ENCODE results near the gene TXNRD2.

TXNRD2 gene

DNA sequence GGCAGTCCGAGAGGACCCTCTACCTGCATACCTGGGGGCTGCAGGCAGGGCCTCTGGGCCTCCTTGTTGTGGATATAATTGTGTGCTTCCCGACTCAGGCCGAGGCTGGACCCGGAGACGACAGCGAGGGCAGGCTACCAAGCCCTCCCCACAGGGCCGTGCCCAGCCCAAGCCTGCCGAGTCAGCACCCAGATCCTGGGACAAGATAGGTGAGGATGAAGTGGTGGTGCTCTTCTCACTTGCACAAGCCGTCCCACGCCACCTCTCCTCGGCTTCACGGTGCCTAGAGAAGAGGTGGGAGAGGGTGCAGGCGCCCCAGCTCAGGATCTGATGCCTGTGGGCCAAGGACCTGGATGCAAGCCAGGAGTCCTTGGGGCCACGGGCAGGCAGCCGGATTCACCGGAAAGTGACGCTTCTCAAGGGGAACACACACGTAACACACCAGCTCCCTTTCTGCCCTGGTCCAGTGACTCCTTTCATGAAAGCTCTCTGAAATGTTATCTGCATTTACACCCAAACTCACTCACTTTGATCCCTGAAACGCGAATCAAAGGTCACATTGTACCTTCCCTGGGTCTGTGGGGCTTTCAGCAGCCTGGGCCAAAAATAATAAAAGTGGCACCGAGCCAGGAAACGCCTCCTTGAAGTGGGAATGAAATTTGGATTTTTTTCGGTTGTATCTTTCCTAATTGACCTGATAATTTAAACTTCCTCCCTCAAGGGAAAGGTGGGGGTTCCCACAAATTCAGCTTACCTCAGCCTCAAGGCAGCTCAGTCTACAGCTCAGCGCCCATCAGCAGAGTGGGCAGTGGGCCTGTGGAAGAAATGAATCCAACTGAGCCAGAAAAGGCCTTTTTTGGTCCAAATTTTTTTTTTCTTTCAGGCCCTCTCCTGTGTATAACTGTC, 85.9 kb downstream of the TXNRD2 start:
- no peak for DNase-seq

DNA sequence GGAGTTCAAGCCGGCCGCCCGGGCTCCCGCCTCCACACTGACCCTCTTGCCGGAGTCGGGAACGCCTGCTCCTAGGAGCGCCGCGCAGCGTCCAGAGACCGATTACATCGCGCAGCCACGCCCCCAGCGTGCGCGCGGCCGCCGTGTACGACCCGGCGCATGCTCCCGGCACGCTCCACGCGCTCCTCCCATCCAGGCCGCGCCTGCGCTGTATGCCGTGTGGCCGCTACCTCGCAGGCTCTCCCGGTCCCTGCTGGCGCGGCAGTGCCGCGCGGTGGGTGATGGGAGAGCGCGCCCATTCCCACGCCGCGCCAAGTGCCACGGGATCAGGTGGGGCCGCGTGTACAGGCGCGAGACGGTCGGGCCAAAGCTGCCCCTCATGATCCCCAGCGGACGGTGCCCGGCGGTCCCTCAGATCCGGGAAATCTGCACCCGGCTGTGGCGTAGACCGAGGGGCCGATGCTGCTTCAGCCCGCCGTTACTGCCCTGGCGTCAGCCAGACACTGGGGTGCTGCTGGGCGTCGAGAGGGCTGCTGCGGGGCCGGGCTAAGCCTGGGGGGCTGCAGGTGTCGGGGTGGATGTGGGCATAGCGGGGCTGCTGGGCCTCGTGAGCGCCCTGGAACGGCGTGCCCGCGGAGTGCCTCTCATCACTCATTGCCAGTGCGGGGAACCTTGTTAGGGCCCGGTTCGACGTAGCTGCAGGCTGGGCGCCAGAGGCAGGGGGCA, 86.7 kb downstream of the TXNRD2 start, which contains the start of the genes GNB1L and RTL10:
TSS of gene GNB1L (minus strand) at position 97 of the 726 bp plus-strand sequence. CDS start 33,519 bp downstream, outside the sequence.
TSS of gene RTL10 (minus strand) at position 97 of the 726 bp plus-strand sequence. CDS start 2,613 bp downstream, outside the sequence.
- peak; percentile 14 to 71 for DNase-seq

DNA sequence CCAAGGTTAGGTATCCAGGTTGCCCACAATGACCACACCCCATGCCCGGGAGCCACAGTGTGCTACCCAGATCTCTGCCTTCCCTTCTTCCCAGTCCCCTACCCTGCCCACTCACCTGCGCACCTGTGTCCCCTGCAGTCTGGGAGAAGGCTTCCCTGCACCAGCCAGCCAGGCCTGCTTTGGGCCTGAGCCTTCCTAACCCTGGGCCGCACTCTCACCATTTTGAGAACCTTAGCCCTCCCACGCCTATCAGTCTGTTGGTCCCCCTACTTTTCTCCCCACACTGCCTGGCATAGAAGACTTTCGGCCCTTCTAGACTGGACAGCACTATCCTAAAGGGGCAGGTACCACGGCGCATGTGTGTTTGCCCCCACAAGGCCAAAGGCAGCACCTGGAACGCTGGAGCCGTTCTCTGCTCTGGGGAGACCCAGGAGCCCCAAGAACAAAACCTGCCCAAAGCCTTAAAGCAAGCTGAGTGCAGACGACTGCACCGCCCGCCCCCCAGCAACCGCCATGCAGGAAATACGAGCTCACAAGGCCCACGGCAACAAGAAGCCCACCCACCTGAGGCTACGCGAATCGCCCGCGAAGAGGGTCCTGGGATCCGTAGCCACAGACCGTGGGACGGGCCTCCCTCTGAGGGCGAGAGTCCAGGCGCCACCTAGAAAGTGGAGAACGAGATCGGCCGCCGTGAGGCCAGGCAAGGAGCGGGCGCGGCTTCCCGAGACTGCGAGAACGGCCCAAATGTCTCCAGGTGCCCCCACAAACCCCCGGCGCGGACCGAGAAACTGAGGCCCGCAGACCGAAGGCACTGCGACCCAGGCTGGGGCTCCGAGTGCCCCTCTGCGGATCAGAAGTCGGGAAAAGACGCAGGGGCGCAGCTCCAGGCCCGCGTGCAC, 87.5 kb downstream of the TXNRD2 start:
- no peak for DNase-seq

DNA sequence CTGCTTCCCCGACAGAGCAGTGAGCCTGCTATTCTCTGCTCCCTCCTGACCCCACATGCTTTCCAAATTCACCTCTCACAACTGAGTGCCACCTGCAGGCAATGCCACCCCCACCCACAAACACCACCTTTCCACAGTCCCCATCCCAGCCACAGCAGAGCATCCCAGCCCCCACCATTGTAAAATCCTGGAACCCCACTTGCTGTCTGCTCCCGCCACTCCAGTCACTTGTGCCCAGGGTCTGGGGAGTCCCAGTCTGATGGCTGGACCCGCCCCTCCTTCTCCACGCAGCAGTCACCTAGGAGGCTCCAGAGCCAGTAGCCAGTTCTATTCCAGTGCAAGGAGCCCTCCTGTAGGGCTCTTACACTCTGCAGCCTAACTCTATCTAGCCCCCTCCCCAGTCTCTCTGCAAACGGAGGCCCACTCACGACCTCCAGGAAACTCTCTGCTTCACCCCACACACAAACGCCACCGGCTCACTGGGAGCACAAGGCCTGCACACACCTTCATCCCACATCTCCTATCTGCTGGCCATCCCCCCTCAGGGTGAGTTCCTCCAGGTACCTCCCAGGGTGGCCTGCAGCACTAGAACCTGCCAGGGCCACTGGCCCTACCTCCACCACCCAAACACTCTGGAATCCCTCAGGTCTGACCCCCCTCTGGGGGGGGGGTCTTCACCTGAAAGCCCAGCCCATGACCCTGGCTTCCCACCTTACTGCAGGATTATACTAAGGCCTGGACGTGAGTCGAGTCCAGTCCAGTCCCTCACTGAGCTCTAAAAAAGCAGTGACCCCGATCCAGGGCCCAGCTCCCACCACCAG, 88.3 kb downstream of the TXNRD2 start:
- DNase-seq = no peak

DNA sequence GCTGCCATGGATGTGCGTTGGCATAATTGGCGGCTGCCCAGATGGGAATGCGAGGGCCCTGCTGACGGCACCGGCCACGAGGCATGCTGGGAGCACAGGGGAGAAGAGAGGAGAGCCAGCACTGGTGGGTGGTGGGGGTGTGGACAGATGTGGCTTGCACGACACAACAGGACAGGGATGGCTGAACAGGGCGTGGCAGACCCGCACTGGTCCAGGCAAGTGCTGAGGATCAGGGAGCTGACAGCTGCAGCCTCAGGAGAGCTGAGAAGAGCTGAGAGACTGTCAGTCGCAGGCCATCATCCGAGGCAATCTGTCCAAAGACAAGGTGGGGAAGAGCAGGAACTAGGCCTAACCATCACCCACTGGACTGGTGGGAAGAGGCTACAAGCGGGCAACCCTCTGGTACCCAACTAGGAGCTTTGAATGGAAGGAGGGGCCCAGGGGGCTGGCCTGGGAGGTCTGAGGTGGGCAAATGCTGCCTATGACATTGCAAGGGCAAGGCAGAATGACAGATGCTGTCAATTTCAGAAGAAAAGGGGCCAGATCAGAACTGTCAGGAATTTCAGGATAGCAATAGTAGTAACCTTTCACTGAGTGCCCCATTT, 89.3 kb downstream of the TXNRD2 start:
- no peak for DNase-seq

DNA sequence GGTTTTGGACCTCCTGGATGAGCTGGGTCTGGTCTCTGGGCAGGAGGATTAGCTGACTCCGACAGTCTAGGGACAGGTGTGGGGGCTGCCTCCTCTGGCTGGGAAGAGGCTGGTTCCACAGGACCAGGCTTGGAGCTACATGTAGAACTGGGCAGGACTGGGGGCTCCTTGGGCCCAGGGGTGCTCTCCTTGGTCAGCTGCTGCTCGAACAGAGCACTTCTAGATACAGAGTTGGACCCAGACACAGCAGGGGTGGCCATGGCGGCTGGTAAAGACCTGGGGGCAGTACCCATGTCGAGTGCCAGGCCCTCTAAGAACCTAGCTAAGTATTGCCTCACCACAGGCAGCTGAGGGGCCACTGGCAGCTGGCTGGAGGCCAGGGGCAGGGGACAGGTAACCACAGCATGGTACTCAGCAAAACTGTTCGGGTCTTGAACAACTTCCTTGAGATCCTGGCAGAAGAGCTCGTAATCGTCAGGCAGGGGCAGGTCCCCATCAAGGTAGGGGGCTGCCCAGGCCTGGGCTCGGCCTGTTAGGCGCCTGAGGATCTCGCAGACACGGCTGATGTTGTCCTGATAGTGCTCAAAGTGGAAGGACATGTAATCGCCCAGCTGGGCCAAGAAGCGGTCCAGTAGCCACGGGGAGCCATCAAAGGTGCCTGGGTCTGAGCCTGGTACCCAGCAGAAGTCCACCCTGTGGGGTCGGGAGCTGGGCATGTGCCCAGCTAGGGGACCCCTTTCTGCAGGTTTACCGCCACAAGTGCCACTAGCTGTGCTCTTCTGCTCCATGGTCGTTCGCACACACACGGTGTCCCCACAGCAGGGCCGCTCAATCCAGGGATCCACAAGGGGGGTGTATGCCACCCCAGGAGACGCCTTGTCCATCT, 90.1 kb downstream of the TXNRD2 start:
- DNase-seq = no peak

DNA sequence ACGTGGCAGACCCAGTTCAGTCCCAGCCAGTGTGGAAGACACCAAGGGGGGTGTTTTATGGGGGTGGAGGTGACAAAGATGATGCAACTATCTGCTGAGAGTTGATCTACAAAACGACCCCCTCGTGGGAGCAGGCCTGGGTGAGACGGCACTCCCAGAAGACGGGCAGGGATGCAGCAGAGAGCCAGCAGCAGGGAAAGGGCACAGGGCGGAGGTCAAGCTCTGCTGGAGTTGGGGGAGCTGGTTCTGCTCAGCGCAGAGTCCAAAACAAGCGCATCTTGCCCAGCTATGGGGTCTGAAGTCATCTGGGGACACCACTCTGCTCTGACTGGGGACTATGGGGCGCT, 90.9 kb downstream of the TXNRD2 start:
- DNase-seq = no peak

DNA sequence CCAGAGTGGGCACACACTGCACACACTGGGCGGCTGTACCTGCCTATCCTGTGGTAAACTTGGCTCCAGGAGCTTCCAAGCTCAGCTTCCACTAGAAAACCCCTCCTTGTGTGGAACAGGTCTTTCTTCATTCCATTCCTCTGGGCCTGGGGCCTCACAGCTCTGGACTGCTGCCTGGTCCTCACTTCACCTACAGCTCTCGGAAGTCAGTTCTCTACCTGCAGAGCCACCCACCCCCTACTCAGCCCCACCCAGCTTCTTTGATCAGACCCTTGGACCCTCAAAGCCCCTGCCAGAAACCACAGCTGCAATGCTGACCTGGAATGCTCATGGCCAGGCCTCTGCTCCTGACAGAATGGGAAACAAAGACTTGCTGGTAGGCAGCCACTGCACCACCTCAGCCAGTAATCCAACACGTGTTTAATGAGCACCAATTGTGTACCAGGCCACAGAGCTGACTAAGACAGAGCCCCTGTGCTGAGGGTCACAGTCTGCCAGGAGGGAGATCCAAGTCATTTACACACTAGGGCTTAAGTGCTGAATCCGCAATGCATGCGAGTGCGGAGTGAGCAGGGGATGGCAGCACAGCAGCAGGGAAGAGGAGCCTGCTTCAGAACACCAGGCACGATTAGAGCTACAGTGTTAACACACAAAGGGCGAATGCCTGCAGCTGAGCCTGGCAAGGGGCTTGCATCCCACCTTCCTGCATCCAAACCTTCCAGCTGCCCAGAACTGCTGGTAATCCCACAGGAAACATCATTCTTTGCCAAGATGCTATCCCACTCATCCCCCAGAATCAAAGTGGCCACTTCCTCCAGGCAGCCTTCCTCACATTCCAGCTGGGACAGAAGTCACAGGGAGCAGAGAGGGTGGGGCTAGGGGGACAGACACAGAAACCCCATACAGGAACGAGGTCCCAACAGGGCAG, 91.5 kb downstream of the TXNRD2 start:
- DNase-seq = no peak

DNA sequence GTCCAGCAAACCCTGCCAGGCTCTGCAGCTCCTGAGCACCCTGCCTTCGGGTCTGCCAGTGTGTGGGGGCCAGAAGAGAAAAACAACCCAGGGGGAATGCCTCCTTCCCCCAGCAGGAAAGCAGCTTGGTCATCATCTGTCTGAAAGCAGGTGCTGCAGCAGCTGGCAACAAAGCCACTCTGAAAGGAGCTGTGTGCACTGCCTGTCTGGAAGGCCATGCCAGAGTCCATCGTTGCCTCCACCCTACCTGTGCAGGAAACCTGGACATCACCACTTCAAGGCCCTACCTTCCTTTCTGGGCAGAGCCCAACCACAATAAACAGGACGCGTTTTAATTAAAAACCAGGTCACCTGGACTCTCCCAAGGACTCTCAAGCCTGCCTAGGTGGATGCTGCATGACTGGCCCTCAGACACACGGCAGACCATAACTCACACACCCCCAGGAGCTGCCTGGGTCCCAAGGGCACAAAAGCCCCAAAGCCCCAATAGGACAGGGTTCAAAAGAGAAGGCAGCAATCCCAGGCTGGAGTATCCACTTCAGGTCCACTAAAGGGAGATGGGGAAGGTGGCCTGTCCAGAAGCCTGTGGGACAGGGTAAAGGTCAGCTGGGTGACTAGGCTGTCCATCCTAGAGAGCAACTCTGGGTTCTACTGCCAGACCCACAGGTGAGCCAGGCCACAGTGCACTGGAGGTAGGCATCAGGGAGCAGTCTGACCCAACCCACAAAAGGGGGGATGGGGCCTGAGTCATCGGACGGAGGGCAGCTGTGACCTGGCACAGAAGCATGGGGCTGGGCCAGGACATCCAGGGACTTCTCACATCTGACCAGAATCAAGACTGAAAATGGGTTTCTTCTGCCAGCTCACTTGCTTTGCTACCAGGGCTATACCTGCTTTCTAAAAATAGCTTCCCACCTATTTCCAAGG, 93.1 kb downstream of the TXNRD2 start:
- DNase-seq = no peak

DNA sequence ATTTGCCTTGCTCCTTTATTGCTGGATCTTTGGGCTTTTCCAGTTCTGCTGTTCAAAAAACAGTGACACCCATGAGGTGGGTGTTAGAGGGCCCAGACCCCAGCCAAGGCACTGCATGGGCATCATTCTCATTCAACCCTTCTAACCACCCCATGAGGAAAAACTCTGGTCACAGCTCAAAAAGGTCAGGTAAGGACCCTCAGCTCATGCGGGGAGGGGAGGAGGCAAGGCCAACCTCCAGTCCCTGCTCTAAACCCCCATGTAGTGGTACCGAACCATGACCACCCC, 94.3 kb downstream of the TXNRD2 start:
- no peak for DNase-seq

DNA sequence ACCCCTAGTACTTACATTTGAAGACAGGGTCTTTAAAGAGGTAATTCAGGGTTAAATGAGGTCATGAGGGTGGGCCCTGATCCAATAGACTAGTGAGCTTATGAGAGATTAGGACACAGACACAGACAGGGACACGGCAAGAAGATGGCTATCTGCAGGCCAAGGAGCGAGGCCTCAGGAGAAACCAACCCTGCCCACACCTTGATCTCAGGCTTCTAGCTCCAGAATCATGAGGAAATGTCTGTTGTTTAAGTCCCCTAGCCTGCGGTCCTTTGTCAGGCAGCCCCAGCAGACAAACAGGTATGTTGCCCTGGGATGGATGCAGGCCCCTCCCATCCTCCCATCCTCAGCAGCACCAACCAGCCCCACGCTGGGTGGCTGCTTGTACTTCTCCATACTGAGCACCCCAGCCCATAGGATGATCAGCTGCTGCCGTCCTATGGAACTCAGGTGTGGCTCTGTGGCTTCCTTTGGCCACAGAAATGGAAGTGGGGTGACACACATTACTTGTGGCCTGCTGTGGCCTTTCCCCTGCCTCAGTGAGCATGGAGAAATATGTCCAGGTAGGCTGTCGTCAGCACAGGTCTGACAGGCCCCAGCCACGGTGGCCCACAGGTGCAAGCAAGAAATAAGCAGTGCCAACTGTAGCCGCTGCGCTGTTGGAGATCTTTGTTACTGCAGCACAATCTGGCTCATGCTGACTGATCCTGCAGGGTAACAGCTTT, 94.8 kb downstream of the TXNRD2 start:
- no peak for DNase-seq

DNA sequence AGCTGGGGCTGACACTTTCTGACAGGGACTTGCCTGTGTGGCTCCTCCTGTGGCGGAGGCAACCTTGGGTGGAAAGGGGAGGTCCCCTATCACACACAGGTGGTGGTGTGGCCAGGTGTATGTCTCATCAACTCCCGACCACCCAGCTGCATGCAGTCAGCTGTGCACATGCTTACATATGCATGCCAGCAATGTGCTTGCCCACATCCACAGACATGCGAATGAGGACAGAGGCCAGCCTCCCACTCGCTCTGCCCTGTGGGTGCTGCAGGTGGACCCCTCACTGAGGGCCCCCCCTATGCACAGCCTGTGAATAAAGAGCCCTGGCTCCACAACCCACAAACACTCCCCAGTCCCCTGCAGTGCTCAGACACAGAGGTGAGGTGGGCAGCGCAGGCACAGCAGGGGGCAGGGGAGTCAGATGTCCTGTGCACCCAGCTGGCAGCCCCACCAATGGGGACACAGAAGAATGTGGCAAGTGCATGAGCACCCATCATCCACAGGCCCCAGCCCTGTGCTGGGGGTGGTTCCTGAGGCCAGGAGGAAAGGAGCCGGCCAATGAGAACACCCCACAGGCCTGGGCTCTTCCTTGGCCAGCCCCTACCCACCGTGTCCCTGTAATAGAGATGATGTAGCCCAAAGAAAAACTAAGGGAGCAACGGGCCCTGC, 96.4 kb downstream of the TXNRD2 start:
- DNase-seq = no peak

DNA sequence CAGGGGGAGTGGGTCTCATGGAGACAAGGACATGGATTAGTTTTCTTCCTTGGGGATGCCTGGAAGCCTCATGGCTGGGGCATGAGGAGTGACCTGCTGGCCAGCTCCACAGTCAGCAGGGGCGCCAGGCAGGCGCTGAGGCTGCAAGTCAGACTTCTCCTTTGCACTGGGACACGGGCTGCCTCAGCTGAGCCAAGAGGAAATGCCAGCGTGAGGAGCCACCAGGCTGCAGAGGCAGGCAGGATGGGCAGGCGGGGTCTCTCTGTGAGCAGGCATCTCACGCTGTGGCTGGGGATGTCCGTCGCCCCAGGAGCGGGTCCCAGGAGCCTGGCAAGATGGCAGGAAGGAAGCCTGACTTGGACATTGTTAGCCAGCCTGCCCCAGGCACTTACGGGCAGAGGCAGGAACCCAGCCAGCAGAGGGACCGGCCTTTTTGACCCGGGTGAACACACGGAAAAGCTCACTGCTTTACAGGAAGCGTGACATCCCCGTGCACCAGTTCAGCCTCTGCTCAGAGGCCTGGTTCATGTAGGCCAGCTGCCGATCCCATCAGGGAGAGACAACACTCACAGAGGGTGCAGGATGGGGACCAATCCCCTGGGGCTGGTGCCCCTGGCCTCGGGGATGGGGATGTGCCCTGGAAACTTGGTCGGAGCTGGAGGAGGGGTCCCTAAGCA, 97.1 kb downstream of the TXNRD2 start:
- DNase-seq = peak in 1 of 2 experiments; percentile 2

DNA sequence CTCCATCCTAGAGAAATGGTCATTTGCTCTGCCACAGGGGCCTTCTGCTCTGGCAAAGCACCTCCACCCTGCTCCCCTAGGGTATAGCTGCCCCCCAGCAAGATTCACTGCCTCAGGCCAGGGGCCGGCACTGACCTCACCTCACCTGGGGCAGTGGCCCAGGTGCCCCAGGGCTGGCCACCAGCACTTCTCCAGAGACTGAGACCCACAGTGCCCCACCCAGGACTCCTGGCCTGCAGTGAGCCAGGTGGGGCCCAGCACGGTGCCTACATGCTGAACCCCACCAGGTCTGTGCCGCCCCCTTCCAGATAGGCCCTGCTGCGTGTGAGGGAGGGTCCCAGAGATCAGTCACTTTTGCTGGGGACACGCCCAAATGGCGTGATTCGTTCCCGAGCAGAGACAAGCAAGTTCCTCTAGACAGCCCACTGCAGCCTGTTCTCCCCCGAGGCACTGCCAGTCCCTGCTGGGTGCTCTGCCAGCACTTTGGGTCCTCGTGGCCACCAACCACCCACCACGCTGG, 97.7 kb downstream of the TXNRD2 start:
- DNase-seq = no peak

DNA sequence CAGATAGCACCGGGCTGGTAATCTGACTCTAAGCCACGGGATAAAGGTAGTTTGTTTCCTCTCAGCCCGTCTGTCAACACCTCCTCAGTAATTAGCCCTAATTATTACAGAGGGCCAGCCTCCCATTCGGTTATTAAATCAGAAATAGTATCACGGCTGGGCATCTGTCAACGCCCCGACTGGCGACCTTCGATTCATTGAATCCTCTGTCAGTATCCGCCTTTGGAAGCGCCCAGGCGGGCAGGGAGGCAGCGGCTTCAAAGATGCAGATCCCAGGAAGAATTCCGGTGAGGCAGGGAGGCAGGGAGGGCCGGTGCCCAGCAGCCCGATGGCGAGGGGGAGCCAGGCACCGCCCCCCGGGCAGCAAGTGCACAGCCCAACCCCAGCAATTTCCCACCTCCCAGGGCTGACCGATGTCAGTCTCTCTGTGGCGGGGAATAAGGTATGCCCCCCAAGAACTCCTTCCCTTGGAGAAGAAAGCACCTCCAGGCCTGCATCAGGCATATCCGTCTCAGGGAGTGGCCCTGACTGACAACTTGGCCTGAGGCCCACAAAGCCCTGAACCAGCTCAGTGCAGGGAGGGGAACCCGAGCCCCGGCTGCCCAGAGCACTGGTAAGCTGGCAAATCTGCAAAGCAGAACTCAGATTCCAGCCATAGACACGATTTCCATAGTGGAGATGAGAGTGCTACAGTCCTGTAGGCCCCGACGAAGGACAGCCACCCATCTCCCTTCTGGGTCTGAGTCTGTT, 98.3 kb downstream of the TXNRD2 start:
- DNase-seq = no peak
